Measurements from ENCODE around the gene APOA5.
"Not testable (repeated sequence)": the region's sequence is repeated elsewhere in the genome, so short reads cannot be mapped to it uniquely, and the experiment has no call there.

APOA5 gene

GRCh38 chr11:116827461-116827860 lies 35.8 kb upstream of the APOA5 start:
- DNase-seq (ENCODE audit: low read depth): no peak

DNA sequence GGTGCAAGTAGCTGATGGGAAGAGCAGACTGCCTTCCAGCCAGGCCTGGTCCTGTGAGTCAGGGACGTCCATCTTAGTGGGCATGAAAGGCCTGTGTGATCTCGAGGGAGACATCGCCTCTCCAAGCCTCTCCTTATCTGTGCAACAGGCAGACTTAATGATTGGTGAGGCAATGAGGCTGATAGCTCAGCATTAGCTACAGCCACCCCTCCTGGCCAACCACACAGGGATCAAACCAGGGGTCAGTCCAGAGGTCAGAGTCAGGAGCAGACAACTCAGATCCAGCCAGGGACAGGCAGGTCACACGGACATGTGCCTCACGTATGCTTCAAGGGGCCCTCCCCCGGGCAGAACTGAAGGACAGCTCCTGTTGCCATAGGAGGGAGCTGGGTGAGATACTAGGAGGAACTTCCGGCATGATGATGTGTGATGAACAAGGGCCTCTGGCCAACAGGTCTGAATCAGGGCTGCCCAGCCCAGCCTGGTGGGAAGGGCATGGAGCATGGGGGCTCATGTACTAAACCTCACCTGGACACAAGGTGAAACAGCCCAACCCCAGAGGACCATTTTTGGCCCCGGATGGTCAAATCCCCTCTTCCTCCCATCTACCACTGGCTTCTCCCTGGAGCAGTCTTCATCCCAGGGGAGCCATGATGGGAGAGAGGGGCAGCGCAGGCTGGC lies 35.2 kb upstream of the APOA5 start:
- no peak for DNase-seq (ENCODE audit: low read depth)

GRCh38 chr11:116825854-116826750 lies 34.4 kb upstream of the APOA5 start:
- DNase-seq (ENCODE audit: low read depth): no peak

- DNase-seq (ENCODE audit: low read depth): no peak
These were observed 33.8 kb upstream of the APOA5 start for GRCh38 chr11:116825434-116825833.

DNA sequence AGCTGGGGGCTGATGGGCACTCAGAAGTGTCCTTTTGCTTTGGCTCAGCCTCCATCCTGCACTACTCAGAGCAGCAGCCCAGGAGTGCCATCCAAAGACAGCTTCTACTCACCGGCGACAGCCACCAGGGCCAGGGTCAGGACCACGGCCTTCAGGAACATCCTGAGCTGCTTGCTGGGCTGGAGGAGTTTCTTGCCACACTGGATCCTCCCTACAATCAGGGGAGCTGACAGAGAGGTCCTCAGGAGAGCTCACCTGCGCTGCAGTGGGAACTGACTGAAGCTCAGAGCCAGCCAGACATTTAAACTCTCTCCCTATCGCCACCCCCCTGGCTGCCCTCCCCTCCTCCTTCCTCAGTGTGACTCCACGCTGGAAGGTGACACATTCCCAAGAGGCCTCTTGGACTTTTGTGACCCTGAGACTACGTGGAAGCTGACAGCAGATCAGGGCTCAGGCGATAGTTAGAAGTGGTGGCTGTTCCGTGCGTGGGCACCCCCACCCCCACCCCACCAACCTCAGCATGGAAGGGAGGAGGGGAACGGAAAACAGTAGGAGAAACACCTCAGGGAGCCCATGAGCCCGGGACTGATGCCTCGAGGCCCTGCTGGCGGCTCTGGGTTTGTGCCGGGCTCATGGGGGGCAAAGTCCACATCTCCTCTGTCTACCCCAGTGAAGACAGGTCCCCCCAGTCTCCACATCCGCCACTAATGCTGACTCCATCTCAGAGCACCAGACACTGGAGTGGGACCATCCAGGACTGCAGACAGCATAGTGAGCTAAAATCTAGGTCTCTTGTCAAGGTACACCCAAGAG lies 31.6 kb upstream of the APOA5 start, which contains the start of gene APOA4:
APOA4 (minus strand) TSS at position 274 of the 813 bp plus-strand sequence; CDS start at position 161, 113 bp downstream.
- DNase-seq (ENCODE audit: low read depth): no peak

DNA sequence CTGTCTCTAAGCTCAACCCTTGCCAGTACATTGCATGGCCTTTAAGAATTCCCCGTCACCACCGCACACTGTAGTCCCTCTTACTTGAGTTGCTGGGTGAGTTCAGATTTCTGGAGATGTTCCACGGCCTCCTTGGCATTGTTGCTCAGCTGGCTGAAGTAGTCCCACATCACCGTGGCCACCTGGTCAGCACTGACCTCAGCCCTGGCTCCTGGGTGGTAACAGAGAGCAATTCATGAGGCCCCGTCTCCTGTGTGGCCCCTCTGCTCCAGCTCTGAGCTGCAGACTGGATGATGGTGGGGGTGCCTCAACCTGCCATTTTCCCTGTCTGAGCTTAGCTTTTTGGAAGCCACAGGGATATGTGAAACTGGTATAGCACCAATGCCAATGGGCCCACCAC lies 30.9 kb upstream of the APOA5 start:
- no peak for DNase-seq (ENCODE audit: low read depth)

GRCh38 chr11:116821050-116821918 lies 29.6 kb upstream of the APOA5 start:
- no peak for DNase-seq (ENCODE audit: low read depth)

DNA sequence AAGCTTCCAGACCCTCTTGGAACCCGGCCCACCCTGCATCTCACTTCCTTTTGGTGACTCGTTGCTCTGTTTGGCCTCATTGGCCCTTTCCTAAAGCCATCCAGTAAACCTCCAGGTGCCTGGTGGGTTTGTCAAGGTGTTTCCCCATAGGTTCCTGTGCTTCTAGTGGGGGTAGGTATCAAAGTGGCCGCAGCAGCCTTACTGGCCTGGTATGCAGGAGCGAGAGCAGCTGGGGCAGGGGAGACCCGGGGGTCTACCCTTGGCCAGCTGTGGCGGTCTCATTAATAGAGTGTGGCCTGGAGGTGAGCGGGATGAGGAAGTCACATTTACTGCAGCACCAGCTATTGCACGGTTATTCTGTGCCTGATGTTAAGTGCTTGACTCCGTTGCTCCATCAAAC lies 27.4 kb upstream of the APOA5 start:
- no peak for DNase-seq (ENCODE audit: low read depth)

- no peak for DNase-seq (ENCODE audit: low read depth)
These were observed 22.8 kb upstream of the APOA5 start for GRCh38 chr11:116814502-116814901.

DNA sequence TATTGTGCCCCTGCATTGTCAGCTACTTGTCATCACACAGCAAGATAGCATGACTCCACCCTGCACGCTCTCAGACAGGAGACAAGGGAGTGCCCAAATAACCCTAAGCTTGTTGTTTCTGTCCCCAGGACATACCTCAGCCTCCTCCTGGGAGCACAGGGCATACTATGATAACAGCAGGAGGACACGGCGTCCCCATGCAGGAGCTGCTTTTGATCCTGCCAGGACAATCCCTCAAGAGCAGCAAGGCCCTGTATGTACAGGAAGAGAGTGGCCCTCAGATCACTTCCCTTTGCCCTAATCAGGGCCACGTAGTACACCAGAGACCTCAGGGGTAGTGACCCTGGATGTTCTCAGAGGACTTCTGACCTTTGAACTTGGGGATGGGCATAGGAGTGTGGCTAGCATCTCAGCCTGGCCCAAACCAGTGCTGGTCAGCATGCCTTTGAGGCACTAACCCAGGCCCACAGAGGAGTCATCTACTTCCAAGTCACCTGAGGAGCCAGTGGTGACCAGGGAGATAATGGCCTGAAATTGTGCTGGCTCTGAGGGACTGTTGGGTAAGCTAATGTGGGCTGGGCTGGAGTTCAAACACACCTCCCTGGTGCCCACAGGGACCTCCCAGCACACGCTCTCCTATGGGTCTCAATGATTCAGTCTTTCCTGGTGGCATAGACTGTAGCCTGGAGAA lies 22.2 kb upstream of the APOA5 start:
- no peak for DNase-seq (ENCODE audit: low read depth)

DNA sequence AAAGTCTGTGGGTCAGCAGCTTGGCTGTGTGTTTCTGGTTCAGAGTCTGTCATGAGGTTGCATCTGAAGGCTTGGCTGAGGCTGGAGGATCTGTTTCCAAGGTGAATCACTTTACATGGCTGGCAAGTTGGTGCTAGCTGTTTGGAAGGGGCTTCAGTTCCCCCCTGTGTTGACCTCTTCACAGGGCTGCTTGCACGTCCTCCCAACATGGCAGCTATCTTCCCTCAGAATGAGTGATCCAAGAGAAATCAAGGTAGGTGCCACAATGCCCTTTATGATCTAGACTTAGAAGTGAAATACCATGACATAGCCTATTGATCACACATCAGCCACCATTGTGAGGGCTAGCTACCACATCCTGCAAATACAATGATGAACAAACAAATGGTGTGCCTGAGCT lies 21.5 kb upstream of the APOA5 start:
- DNase-seq (ENCODE audit: low read depth): no peak

- DNase-seq (ENCODE audit: low read depth): no peak
These were observed 20.4 kb upstream of the APOA5 start for GRCh38 chr11:116812109-116812508.

DNA sequence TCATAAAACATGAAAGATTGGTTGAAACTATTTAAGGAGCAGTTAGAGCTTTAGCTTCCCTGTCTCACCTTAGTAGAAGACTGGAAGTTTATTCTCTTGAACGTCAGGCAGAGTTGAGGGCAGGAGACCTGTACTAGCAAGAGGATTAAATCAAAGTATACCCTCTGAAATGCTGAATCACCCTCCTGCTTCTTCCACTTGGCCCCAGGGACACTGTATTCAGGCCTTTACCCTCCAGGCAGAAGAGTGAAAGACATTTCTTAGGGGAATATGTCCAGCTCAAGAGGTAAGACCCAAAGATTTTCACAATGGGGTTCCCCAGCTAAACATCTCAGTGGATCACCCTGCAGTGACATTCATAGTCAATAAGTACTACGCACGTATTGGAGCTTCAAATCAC lies 19.5 kb upstream of the APOA5 start:
- DNase-seq (ENCODE audit: low read depth): no peak

- peak; percentile 78 for DNase-seq (ENCODE audit: low read depth)
These were observed 16.8 kb upstream of the APOA5 start for GRCh38 chr11:116808262-116809175.

- DNase-seq (ENCODE audit: low read depth): no peak
These were observed 16.1 kb upstream of the APOA5 start for GRCh38 chr11:116807601-116808261.

DNA sequence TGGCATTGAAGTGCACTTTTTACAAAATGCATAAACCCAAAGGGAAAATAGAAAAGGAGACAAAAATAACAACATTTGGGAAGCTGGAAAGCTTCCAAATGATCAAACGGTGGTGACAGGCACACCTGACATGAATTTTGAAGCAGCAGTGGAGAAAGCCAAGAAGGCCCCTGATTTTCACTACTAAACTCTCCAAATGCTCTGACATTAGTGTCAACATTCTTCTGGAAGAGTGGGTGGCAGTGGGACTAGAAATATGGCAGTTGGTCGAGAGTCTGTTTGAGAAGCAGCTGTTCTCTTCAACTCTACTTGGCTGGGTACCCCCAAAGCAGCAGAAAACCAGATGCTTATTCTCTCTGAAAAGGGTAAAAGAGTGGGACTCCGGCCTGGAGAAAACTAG lies 12.3 kb upstream of the APOA5 start:
- no peak for DNase-seq (ENCODE audit: low read depth)

- DNase-seq (ENCODE audit: low read depth): not testable (repeated sequence)
These were observed 10.0 kb upstream of the APOA5 start for GRCh38 chr11:116801662-116802061.

DNA sequence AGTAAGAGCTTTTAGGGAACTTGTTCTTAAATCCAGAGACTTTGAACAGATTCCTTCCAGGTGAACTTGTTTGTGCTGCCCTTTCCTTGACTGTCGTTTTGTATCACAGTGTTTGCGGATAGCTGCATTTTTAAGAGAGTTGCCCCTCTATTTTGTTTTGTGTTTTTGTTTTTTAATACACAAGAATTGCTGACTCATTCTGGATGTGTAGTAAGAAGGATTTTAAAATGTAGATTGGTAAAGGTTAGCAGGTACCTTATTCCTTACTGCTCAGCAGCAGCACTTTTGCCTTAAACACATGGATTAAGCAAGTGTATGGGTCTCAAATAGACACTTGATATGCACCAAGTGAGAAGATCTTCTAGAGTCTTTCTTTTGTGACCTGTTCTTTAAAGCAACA lies 8.9 kb upstream of the APOA5 start:
- DNase-seq (ENCODE audit: low read depth): no peak

GRCh38 chr11:116798368-116798767 lies 6.7 kb upstream of the APOA5 start:
- DNase-seq (ENCODE audit: low read depth): no peak
